Renal cortex interstitium (tissue), 11 donors: Measurements from ENCODE around the gene MGRN1. TPM values are rescaled to one million over a fixed set of nuclear protein-coding genes. Genes with fewer than 3 reads are reported as not detected.

Source experiments
- DNase-seq, 11 donors: peaks; one replicate each; pipeline ENCODE4 v3.0.0-alpha.2; 2013; ENCODE audit warnings: low read depth in 9 of 11, low spot score in 4 of 11; ENCODE audit errors: extremely low read depth in 1 of 11
- polyA plus RNA-seq, 3 donors: library from polyadenylated mRNA; unstranded; fragments of 120-200 nt; gene quantifications; one replicate each; pipeline ENCODE4 v1.2.1, GENCODE V29; 2013; ENCODE audit not compliant: insufficient read length in 3 of 3

Gene MGRN1
- polyA plus RNA-seq, 3 donors: 42.5 to 68.9 (median 51.9) TPM

DNA sequence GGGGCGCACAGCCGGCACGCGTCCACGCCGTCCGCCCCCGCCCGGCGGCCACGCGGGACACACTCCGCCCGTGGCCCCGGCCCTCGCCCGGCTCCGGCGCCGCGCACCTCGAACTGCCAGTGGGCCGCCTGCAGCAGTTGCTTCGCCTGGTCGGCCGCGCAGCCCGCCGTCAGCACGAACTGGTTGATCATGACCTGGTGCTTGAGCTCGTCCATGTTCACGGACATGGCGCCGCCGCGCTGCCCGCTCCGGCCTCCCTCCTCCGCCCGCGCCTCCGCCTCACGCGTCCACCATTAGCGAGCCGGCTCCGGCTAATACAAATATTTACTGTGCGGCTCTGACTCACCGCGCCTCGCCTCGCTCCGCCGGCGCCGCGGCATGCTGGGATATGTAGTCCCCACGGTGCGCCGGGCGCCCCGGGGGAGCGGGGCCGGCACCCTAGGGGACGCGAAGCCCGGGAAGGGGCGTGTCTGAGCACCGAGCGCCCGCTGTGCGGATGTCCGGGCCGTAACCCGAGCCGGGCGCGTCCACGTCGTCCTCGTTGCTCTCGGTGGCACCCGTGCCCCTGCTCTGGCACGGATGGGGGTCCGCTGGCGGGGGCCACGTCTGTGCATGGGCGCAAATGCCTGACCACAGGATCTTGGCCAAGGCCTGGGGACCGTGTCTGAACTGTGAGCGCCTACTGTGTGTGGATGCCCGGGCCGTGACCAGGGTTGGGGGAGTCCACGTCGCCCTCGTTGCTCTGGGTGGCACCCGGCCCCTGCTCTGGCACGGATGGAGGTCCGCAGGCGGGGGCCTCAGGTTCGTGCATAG is 9.8 kb upstream of the MGRN1 start, which contains the start of gene UBALD1:
Gene UBALD1, minus strand, starts transcription at position 318 of the 813 bp plus-strand sequence. Its CDS starts 91 bp downstream, at position 227.
- DNase-seq: peak in 9 of 11 donors; percentile 72 to 81 (median 76)

DNA sequence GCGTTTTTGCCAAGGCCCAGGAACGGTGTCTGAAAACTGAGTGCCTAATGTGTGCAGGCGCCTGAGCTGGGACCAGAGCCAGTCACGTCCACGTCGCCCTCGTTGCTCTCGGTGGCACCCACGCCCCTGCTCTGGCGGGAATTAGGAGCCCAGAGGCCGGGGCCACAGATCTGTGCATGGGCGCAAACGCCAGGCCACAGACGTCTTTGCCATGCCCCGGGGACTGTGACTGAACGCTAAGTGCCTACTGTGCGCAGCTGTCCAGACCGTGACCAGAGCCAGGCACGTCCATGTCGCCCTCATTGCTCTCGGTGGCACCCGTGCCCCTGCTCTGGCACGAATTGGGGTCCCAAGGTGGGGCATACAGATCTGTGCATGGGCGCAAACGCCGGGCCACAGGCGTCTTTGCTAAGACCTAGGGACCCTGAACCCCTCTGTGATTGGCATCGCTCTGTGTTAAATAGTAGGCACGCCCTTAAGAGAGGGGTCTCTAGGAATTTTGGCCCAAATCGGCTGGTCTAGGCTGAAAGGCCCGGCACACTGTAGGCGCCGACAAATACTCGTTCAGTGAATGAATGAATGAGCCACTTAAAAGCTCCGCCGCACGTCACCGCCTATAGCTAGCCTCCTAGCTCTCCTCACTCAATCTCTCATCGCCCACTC is 9.1 kb upstream of the MGRN1 start:
- DNase-seq: no peak

DNA sequence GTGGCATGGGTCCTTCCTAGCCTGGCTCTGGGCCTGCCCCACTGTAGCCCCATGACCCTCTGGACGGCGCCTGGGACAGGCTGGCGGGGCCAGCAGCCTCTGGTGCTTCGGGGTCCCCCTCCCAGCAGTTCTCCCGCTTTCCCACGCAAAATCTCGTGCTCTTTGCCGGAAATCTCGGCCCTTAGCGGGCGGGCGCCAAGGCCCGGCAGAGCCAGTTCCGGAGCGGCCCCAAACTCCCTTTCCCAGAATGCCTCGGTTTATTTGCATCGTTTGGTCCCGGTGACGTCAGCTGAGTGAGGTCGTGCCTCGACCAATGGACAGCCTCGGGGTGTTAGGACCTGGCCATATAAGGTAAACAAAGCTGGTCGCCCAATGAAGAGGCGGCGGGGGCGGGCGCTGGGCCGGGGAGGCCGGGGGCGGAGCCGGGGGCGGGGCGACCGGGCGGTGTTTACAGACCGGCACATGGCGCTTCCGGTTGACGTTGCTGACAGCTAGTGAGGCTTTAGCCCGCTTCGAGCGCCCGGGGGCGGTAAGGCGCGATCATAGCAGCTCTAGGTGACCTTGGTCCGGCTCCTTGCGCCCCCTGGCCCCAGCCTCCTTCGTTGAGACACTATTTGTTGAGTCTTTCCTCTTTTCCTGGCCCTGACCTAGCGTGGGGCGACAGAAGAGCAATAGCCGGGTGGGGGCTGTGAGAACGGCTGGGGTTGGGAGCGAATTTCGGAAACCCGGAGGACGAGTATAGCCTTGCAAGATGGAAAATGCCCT is 8.4 kb upstream of the MGRN1 start:
- DNase-seq: peak; percentile 99 to 100 (median 100)

DNA sequence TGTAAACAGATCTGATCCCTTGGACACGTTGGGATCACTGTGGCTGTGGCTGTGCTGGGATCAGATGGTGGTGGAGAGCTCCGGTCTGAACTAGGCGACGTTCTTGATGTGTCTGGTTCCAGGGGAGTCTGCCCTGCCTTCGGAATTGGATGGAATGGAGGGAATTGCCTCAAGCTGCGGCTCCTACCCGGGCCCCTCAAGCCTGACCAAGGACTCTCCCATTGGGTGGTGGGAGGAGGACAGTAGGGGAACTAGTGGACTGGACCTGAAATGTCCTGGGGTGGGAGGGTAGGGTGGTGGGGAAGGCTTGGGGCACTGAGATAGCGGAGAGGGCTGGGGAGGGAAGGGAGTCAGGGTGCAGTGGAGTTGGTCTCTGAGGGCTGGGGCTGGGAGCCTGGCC is 6.7 kb upstream of the MGRN1 start:
- no peak for DNase-seq

DNA sequence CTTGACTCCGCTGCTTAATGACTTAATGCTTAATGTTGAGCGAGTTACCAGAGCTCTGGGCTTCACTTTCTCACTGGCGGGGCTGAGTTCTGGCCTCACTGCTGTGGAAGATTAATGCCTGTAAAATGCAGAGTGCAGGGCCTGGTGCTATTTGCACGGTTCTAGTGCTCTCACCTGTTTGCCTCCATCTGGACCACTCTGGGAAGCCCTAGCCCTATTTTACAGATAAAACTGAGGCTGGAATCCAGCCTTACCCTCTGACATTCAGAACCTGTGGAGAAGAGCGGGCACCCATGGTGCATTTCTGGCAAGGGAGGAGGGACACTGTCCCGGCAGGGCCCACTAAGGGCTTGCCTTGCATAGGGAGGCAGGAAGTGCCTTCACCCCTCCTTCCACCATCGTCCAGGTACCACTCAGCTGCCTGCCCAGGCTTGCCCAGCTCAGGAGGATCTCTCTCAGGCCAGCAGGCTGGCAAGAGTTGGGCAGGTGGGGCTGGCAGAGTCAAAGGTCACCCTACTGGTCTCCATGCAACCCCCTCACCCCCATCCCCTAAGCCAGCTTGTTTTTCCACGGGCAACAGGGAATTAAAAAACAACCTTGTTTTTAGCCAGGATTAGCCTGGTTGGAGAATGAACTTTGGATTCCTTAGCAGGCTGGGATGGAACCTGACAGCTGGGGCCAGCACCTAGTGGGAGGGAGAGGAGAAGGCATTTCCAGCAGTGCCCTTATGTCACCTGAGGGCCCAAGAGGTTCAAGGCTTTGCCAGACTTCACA is 5.8 kb upstream of the MGRN1 start:
- no peak for DNase-seq

DNA sequence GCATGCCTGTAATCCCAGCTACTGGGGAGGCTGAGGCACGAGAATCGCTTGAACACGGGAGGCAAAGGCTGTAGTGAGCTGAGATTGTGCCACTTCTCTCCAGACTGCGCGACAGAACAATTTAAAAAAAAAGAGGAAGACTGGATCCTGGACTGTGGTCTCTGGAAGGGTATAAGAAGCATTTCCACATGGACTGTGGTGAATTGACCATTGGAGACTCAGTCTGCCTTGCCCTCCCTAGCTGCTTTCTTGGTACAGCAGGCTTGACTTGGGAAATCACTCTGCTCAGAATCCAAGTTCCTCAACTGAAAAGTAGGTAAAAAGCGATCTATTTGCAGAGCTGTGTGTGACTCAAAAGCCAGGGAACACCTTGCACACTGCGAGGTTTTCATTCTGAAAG is 1.0 kb upstream of the MGRN1 start:
- DNase-seq: no peak

DNA sequence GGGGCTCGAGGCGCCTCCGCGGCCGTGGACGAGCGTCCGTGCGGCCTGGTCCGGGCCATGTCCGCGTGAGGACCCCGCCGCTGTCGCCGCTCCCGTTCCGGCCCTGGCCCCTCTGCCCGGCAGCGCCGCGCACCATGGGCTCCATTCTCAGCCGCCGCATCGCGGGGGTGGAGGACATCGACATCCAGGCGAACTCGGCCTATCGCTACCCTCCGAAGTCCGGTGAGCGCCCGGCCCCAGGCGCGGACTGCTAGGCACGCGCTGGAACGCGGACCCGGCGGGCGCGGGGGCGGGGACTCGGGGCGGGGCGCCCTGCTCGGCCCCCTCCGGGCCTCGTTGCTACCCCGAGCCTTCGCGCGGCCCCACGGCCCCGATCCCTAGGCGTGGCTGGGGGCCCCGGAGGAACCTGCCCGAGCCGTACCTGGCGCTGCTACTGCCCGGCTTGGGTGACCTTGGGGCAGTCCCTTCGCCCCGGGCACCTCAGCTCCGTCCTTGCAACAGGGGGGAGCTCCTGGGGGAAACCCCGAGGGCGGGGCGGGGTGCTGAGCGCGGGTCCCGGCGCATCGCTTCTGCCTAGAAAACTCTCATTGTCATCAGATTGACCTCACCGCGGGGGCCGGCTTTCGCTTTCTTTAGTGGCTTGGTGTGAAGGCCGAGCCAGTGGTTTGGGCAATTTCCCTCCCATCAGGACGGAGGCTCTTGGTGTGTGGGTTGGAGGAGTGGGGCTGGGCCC is 367 bp downstream of the MGRN1 start:
- peak in 3 of 11 donors; percentile 26 to 54 (median 47) for DNase-seq

DNA sequence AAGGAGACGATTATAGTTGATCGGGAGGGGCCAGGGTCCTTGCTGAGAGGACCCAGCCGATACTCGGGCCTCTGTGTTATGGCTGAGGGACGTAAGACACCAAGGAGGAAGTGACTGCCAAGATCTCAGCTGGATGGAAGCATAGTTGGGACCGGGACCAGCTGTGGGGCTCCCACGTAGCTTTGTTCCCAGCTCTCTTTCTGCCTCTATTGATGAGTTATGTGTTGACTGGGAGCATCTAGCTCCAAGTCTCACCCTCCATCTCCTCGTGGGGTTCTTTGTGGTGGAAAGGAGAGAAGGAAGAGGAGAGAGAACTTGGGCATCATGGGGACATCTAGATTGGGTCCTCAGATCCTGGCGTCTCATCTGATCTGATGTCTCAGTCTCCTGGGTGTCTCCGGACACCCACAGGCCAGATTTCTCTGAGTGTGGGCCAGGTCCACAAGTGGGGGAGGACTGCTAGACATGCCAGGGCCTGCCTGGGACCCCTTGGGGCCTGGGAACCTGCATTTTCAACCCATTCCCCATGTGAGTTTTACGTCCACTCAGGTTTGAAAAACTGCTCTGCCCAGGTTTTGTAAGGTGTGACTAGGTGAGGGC is 1.0 kb downstream of the MGRN1 start:
- DNase-seq: no peak

DNA sequence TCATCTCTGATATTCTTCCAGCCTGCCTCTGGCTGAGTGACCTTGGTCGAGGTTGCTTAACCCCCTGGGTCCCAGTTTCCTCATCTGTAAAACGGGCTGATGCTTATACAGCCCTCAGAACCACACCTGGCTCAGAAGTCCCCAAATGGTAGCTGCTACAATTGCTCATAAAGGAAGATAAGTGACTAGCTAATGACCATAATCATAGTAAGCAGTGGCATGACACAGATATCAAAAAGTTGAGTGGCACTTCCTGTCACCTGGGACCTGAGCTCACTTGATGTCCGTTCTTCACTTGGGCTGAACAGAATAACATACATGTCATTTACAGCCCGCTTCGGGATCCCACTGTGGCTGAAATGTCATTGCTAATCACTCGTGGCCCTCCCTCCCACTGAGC is 1.8 kb downstream of the MGRN1 start:
- no peak for DNase-seq

DNA sequence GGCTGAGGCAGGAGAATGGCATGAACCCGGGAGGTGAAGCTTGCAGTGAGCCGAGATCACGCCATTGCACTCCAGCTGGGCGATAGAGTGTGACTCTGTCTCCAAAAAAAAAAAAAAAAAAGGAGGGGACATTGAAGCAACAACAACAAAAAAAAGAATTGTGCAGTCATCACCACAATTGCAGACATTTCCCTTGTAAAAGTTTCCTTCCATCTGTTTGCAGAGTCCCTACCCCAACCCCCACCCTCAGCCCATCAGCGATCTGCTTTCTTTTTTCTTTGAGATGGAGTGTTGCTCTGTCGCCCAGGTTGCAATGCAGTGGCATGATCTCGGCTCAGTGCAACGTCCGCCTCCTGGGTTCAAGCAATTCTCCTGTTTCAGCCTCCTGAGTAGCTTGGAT is 3.7 kb downstream of the MGRN1 start:
- no peak for DNase-seq

DNA sequence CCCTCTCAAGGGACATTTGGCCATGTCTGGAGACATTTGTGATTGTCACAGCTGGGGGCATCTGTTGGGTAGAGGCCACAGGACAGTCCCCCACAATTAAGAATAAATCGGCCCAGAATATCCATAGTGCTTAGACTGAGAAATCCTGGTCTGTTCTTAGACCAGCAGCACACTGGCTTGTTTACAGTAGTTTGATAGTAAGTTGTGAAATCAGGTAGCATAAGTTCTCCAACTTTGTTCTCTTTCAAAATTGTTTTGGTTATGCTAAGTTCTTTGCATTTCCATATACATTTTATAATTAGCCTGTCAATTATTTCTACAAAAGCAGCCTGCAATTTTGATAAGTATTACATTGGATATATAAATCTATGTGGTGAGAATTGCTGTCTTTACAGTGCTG is 6.8 kb downstream of the MGRN1 start:
- DNase-seq: no peak

DNA sequence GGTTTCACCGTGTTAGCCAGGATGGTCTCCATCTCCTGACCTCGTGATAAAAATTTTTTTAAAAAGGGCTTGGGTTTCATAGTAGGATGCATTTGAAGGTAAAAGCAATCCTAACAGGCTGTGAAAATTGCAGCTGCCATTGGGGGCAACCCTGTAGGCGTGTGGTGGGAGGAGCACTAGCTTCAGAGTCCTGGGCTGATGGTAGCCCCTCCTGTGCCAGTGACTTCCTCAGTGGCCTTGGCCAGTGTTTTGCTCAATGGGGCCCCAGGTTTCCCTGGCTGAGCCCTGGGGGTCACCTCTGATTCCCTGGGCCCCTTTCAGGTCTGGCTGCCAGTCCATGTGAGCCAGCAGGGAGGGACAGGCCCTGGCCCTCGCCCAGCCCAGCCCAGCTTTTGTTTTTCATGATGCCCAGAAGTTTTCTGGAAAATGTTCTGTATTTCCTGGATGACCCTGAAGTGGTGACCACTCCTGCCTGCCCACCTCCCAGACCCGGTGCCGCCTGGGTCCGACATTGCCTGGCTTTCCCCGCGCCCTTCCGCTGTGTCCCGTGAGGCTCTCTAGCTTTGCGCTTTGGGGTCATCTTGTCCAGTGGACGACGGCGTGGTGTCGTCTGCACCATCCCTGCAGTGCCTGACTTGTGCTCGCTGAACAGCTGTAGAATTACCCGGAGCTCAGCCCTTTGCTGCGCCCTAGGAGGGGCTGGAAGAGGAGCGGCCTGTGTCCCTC is 9.4 kb downstream of the MGRN1 start:
- DNase-seq: no peak

DNA sequence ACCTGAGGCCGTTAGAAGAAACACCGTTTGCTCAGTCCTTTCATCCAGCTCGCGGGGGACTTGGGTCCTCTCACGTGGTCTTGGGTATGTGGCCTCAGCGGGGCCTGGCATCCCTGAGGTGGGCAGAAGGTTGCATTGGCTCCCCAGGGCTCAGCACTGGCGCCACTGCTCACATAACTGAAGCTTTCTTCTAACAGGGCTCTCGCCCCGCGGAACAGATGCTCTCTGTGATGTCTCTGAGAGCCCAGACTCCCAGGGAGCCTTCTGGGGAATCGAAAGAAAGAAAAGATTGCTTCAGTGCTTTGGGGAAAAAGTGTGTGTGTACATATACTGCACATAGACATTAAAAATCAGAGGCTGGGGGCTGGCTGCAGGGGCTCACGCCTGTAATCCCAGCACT is 10.1 kb downstream of the MGRN1 start:
- no peak for DNase-seq

DNA sequence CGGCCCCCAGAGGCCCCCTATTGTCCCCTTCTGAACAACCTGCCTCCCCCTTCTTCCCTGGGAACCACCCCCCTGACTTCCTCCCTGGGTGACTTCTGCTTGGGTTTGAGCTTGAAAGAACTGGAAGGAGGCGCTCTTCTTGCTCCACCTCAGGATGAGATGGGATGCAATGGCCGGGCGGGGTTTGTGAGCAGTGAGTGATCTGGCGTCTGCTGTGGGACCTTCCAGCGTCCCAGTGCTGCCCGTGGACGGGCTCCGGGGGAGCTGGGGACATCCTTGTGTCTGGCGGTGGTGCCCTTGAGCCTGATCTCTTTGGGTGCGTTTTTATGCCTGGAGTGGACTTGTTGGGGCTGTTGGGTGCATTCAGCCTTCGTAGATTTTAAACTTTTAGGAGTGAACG is 11.6 kb downstream of the MGRN1 start:
- no peak for DNase-seq

DNA sequence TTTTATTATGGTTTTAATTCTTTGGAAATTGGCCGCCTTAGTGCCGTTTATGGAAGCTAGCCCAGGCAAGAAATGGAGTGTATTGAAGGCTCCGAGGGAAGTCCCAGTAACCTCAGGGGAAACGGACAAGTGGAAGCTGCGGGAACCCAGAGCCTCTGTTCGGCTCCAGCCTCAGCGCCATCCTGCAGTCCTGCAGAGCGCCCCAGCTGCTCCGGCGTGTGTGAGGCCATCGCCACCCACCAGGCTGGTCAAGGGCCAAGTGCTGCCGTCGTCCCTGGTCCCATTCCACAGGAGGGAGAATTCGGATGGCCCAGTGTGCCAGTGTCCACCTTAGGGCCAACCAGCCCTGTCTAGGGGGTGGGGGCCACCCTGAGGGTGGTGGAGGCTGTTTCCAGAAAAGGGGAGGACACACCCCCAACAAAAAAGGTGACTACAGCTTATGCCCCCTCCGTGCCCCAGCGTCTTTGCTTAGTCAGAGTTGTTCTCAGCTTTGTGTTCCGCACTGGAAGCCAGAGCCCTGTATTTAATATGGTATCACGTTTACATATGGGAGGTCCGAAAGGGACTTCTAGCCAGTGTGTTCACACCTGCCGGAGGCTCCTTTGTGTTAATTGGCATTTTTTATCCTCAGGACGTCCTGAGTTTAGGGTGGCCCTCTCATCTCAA is 13.0 kb downstream of the MGRN1 start:
- DNase-seq: no peak

DNA sequence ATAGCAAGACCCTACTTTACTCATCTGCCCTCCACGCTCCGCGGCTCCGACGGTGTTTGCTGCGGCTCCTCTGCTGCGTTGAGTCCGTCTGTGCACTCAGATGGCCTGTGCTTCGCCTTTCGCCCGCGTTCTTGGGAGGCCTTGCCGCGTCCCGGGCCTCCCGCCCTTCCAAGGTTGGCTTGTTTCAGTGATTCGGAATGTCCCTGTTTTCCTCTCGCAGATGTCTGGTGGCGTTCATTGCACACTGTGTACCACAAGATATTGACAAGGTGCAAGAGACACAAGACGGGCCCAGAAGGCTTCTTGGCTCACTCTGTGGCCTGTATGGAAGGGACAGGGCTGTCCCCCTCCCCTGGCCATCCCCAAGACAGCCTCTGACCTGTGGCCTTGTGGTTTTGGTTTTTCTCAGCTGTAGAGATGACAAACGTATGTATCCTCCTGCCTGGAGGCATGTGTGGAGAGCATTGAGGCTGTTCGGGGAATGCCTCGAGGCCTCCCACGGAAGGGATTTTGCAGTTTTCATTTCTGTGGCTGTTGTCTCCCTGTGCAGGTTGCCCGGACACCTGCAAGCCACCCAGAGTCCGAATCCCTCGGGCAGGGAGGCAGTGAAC is 15.4 kb downstream of the MGRN1 start:
- DNase-seq: no peak
